Heart right ventricle (tissue), 16 donors: ENCODE measurements around the gene SLC39A2. TPM values are rescaled to one million over a fixed set of nuclear protein-coding genes. Genes with fewer than 3 reads are reported as not detected.

ENCODE experiments used
- ATAC-seq, 8 donors: fragments of 200-7000 bp; cut with Tn5 transposase; one replicate each; pipeline ENCODE4 v1.9.1; 2020; ENCODE audit warnings: mild to moderate bottlenecking in 8 of 8, moderate library complexity in 8 of 8, moderate number of reproducible peaks in 1 of 8
- DNase-seq, 2 donors: peaks; one replicate each; pipeline ENCODE4 v3.0.0-alpha.2; 2020
- H3K27ac ChIP-seq, 10 donors: fragments of 200-600 bp; sonication (generic) in 2 of 10; one replicate each; pipeline versions ENCODE4 v1.5.0 to v1.8.0; 2020 to 2022; ENCODE audit warnings: mild to moderate bottlenecking in 3 of 10
- H3K27me3 ChIP-seq, 7 donors: fragments of 200-600 bp; one replicate each; pipeline ENCODE4 v1.8.0; 2021 to 2022; ENCODE audit warnings: mild to moderate bottlenecking in 2 of 7
- H3K36me3 ChIP-seq, 9 donors: fragments of 200-600 bp; sonication (generic) in 1 of 9; one replicate each; pipeline versions ENCODE4 v1.5.0 to v1.8.0; 2020 to 2022; ENCODE audit warnings: mild to moderate bottlenecking in 2 of 9
- H3K4me1 ChIP-seq, 9 donors: fragments of 200-600 bp; sonication (generic) in 1 of 9; one replicate each; pipeline versions ENCODE4 v1.5.0 to v1.8.0; 2020 to 2022; ENCODE audit warnings: mild to moderate bottlenecking in 4 of 9
- H3K4me3 ChIP-seq, 10 donors: fragments of 200-600 bp; sonication (generic) in 2 of 10; one replicate each; pipeline versions ENCODE4 v1.5.0 to v1.8.0; 2020 to 2022; ENCODE audit warnings: mild to moderate bottlenecking in 7 of 10, moderate library complexity in 2 of 10
- H3K9me3 ChIP-seq, 11 donors: fragments of 200-600 bp in 10 of 11; sonication (generic) in 2 of 11; one replicate each; pipeline versions ENCODE4 v1.5.0 to v1.8.0; 2013 to 2022; ENCODE audit warnings: mild to moderate bottlenecking in 2 of 11, control low read depth in 1 of 11, moderate library complexity in 1 of 11
- CTCF ChIP-seq, 9 donors: fragments of 200-600 bp; sonication (generic) in 2 of 9; IDR thresholded peaks; one replicate each; pipeline versions ENCODE4 v1.5.0 to v1.8.0; 2021 to 2022; ENCODE audit warnings: antibody characterized with exemption in 9 of 9, mild to moderate bottlenecking in 5 of 9, moderate library complexity in 1 of 9
- WGBS, 2 donors: extraction: QIAGEN DNeasy Blood & Tissue Kit; methylation state at CpG; one replicate each; pipeline ENCODE4 v1.1.7; 2013; ENCODE audit warnings: inconsistent platforms in 1 of 2; 5-methylcytosine and 5-hydroxymethylcytosine counted together
- intact Hi-C, 10 donors: fragments of 100-400 bp; cut with DNase I; formaldehyde crosslinking; loops; one replicate each; pipeline versions ENCODE4 v1.11.1 to v1.14.2; 2022
- polyA plus RNA-seq, 2 donors: library from polyadenylated mRNA; stranded (reverse); fragments of 200-250 nt; gene quantifications; one replicate each; pipeline ENCODE4 v1.2.3, GENCODE V29; 2013
- total RNA-seq, 10 donors: library from RNA; stranded (reverse); fragmentation: NEBNext Ultra II Directional in 3 of 10; extraction: Animal tissue kit (Norgen Biotek cat#: 25700) in 3 of 10; gene quantifications; one replicate each; pipeline versions ENCODE4 v1.2.1 to v1.2.4, GENCODE V29; 2021 to 2023
- donor health status: Arrhythmogenic right ventricular cardiomyopathy.
- donor health status: ischemic (EF 13 %, LVEDD 7.1; RV severe dilation, severe dysfunction).
- donor health status: healthy with polysubstance abuse.
- donor health status: DM: no; HTN: yes; CAD: no.
- donor health status: DM: no; HTN: no; CAD: no.
- donor health status: ischemic (EF 25% LVEDD 6.9; RV normal size, moderate dysfunction).
- donor health status: ischemic (EF 25% LVEDD 5.7; RV mildly dilated, moderate dysfunction).
- donor health status: healthy.
- donor health status: DM: yes; HTN: yes; CAD: no.
- donor health status: Ischemic cardiomyopathy.
- donor health status: ischemic (EF 35%, LVEDD 5.7; RV mildly dilated, moderate dysfunction).
- donor health status: nonischemic (EF 11% LVEDD 7.7; RV severe dilation, severe dysfunction).
- donor health status: DM: yes; HTN: yes; CAD: no.
- donor health status: PGD.
- donor health status: ischemic (EF 29% LVEDD 5.4; RV normal size, mild dysfunction).
- donor health status: nonischemic (EF 23%, LVEDD 6.1; RV moderate dilation, normal function).

The SLC39A2 gene
- total and polyA plus RNA-seq, 12 donors, result not detected

- Histone ChIP-seq H3K27ac (no peak overlapping the region), H3K36me3 (no peaks in the 10 kb centered on the region), H3K27me3 (no peaks in the 10 kb centered on the region), H3K4me3 (no peak overlapping the region), H3K4me1 (peaks cover 0 to 18% (median 8%) of the 10 kb centered on the region in 9 donors), H3K9me3 (no peaks in the 10 kb centered on the region)
- ATAC-seq, result no peak
- intact Hi-C loops, result loop anchor here in 8 of 10 donors (5.0 to 10.0 kb wide), 5 partner anchors 101 to 279 kb away; no protein-coding TSS in a partner anchor
- DNase-seq, result no peak
- no peak for TF ChIP-seq CTCF (IDR thresholded peaks at IDR 0.05)
- WGBS, 2 donors, result 95% methylated on average over 3 of the region's 3 CpGs
Measured at GRCh38 chr14:20973501-20973900, 25.6 kb upstream of the SLC39A2 start.

GRCh38 chr14:20976291-20976690 lies 22.8 kb upstream of the SLC39A2 start:
- H3K9me3 ChIP-seq, result no peaks in the 10 kb centered on the region
- H3K36me3 ChIP-seq, result no peaks in the 10 kb centered on the region
- H3K27ac ChIP-seq, result no peak overlapping the region
- ATAC-seq, result no peak
- intact Hi-C loops, result loop anchor here in 5 of 10 donors (10.0 kb wide), 2 partner anchors 121 to 281 kb away; no protein-coding TSS in a partner anchor
- WGBS, 2 donors, result 100% methylated on average over 1 of the region's 1 CpG
- TF ChIP-seq CTCF (IDR thresholded peaks at IDR 0.05), result no peak
- H3K4me3 ChIP-seq, result no peak overlapping the region
- no peak for DNase-seq
- H3K4me1 ChIP-seq, result peaks cover 0 to 7% (median 3%) of the 10 kb centered on the region in 9 donors
- H3K27me3 ChIP-seq, result no peaks in the 10 kb centered on the region

- DNase-seq (no peak), ATAC-seq (no peak)
- WGBS, 2 donors, result 64 to 81% methylated on average over 1 of the region's 1 CpG
- Histone ChIP-seq H3K27ac (no peak overlapping the region), H3K36me3 (no peaks in the 10 kb centered on the region), H3K4me1 (no peaks in the 10 kb centered on the region), H3K27me3 (no peaks in the 10 kb centered on the region), H3K9me3 (no peaks in the 10 kb centered on the region), H3K4me3 (no peak overlapping the region)
- intact Hi-C loops, result loop anchor here in 5 of 10 donors (10.0 kb wide), 2 partner anchors 124 to 284 kb away; no protein-coding TSS in a partner anchor
- TF ChIP-seq CTCF (IDR thresholded peaks at IDR 0.05), result no peak
Measured at GRCh38 chr14:20978687-20979086, 20.4 kb upstream of the SLC39A2 start.

GRCh38 chr14:20980906-20981305 lies 18.2 kb upstream of the SLC39A2 start:
- Histone ChIP-seq H3K4me3 (no peak overlapping the region), H3K4me1 (peaks cover 0 to 2% (median 0%) of the 10 kb centered on the region in 9 donors), H3K9me3 (no peaks in the 10 kb centered on the region), H3K27ac (no peak overlapping the region), H3K27me3 (no peaks in the 10 kb centered on the region), H3K36me3 (no peaks in the 10 kb centered on the region)
- 71 to 75% methylated on average over 1 of the region's 1 CpG for WGBS, 2 donors
- DNase-seq (no peak), ATAC-seq (no peak)
- intact Hi-C loops, result no loop called here
- TF ChIP-seq CTCF (IDR thresholded peaks at IDR 0.05), result no peak
